Erythroblast (primary cell): ENCODE measurements around the gene ZNF362.

Source experiments
- DNase-seq, 2 experiments: peaks; one replicate each; lab custom pipeline; 2025; lab: John Stamatoyannopoulos, UW
- GATA1 ChIP-seq: IDR thresholded peaks from 2 replicates; pipeline ENCODE4 v1.6.1; 2011; ENCODE audit warnings: low read depth, mild to moderate bottlenecking, control low read depth, low read length, moderate library complexity
- POLR2A ChIP-seq: IDR thresholded peaks from 2 replicates; pipeline ENCODE4 v1.6.1; 2011; ENCODE audit warnings: mild to moderate bottlenecking, low read length

ZNF362 gene

DNA sequence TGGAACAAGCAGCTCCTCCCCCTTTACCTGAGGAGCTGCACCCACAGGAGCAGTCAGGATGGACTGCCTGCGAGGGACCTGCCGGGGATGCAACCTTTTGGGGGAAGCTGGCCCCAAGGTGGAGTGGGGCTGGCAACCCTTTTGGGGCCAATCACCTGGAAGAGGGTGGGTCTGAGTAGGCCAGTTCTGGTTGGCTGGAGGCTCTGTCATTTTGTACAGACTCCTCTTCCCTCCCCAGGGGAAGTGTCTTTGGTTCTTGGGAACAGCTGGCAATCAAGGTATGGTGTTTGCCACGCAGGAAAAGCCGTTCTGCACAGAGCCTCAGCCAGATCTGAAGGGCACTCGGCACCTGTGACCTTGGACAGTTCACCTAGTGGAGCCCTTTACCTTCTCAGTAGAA is 64.9 kb downstream of the ZNF362 start:
- TF ChIP-seq POLR2A (no peak), GATA1 (no peak)
- DNase-seq: no peak

DNA sequence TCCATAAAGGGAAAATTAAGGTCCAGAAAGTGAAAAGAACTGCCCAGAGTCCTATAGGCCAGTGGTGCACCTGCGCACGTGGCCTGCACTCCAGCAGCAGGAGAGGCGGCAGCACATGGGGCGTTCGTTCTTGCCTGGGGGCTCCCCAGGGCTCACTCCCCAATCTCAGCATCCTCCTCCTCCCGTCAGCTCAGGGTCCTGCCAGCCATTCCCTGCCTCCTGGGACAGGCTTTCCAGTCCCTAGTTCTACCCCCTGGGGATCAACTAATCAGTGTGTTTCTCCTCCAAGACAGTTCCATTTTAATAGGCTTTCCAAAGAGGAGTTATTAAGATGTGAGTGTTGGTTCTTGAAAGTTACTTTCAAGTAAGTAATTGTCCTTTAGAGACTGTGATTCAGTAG is 65.8 kb downstream of the ZNF362 start:
- TF ChIP-seq GATA1 (no peak), POLR2A (no peak)
- DNase-seq: no peak

DNA sequence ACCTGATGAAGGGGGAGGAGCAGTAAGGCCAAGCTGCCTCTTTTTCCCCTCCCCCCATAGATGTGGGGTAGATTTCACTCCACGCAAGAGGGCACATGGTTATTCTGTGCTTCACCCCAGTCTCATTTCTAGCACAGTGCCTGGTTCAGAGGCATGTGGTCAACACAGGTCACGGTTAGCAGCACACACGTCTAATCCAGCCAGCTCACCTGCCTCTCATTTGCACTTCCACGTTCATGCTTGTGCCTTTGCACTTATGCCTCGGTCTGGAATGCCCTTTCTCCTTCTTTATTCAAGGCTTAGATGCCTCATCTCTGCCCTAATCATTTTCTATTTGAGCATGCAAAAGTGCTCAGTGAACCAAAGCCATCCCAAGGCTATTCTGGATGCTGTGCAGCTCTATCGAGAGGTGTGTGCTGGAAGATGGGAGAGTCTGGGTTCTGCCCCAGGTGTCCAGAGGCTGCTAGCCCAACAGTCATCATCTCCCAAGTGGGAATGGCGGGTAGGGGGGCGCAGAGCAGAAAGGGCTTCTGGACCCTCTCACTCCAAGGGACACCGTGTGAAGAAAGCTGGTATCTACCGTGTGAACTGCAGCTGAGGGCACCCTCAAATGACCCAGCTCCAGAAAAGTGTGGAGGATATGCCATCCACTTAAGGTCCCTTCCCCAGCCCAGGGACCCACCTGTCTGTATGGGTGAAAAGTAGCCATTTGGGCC is 66.7 kb downstream of the ZNF362 start:
- TF ChIP-seq POLR2A: no peak
- no peak for TF ChIP-seq GATA1

DNA sequence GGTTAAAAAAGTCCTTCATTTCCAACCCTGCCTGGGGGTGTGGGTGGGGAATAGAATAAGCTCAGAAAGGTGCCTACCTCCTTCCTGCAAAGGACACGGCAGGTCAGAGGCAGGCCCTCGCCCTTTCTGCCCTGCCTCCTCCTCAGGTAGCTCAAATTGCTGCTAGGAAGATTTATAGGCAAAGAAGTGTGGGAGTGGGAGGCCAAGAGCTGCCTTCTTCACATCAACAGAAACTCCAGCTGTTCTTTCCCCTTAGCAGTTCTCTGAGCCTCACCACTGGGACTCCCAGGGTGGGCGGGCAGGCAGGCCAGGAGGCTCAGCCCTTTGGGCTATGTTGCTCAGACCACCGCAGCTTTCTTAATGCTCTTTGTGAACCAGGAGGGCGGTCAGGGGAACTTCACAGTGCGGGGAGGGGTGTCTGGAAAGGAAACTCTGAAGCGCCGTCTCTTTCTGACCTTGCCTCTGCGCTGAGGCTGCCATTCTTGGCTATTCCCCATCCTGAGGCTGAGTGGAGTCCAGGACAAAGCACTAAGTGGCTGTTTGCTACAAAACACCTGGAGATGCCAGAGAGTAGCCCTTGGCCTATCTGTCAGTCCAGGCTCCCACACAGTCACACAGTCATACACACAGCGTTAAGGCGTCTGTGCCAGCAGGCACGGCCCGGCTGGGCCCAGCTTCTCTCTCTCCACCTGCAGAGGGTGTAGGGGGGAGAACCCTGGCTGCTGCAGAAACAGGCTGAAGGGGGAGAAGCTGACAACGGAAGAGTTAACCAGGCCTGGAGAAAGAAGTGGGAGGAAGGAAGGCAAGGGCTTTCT is 67.6 kb downstream of the ZNF362 start:
- TF ChIP-seq POLR2A: no peak
- no peak for TF ChIP-seq GATA1
- DNase-seq: no peak

More for the DNA sequence above, 66.7 kb downstream of the ZNF362 start:
- no peak for DNase-seq

DNA sequence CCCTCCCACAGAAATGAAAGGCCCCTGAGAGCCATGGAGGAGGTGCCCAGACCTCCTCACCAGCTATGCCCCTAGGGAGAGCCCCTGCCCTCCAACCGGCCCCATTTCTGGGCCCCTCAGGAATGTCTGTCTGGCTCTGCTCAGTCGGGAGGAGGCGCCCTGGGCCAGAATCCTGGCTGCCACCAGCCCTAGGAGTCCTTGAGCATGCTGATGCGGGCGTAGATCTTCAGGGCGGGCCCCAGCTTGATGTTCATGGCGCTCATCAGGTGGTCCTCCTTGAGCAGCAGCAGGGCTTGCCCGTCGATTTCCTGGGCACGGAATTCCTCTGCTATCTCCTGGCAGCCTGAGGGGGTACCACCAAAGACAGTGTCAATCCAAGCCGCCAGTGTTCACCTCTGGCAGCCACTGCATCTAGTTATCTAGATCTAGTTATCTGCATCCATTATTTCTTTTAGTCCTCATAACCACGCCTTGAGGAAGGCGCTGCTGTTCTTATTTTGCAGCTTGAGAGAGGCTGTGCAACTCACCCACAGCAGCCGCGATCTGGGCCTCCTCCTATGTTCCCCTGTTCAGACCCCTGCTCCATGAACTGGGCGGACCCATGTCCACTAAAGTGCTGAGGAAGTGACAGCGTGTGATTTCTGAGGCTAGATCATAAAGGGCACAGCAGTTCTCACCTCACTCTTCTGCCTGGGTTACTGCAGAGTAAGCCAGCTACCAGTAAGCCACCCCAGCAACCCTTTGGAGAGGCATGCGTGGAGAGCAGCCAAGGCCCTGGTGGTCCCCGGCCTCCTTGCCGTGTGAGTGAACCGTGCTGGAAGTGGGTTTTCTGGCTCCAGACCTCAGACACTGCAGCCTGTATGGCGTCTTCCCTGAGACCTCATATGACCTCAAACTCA is 68.6 kb downstream of the ZNF362 start:
- DNase-seq: no peak
- no peak for TF ChIP-seq POLR2A
- TF ChIP-seq GATA1: no peak

DNA sequence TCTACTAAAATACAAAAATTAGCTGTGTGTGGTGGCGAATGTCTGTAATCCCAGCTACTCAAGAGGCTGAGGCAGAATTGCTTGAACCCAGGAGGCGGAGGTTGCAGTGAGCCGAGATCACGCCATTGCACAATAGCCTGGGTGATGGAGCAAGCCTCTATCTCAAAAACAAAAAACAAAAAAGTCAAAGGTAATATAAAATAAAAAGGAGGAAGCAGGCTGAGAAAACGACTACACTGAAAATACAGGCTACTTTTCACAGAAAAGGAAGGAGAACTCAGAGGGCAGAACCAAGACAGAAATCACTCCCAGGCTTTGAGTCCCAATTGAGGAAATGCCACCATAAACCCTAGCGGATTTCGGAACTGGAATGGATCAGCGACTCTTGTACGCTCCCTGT is 70.5 kb downstream of the ZNF362 start:
- TF ChIP-seq GATA1 (no peak), POLR2A (no peak)
- DNase-seq: no peak

DNA sequence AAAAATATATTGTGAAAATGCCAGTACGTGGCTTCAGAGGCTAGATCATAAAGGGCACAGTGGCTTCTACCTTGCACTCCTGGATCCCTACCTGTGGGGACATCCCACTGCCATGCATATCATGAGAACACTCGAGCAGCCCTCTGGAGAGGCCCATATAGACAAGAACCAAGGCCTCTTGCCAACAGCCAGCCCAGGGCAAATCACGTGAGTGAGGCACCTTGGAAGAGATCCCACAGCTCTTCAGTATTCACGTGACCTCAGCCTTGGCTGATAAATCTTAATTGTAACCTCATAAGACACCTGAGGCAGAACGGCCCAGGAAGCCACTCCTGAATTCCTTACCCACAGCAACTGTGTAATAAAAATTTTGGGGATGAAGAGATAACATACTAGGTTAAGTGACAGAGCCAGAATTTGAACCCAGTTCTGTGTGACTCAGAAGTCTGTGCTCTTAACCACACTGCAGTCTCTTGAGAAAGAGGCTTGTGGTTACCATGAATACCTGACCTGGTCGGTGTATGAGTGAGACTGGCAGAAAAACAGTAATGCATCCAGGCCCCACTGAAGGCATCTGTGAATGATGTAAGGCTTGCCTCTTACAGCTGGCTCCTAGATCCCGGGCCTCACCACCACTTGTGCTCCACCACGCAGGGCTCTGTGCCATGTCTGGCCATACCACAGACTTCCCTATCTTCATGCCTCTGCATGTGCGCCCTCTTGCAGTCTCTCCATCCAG is 71.5 kb downstream of the ZNF362 start:
- no peak for DNase-seq

DNA sequence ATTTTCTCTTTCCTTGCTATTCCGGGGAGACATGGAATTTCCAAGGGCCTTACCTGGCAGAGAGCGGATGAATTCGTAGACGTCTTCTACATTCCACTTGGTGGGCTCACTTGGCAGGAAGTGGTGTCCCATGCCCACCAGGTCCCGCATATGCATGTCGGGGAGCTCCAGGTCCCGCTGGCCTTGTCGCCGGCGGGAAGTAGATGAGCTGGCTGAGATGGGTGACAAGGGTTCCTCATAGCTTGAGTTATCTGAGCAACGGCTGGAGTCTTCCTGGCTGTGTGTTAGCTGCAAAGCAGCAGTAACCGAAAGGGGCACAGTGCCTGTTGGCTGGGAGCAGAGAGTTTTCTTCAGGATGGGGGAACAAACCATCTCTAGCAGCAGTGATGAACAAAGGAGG is 72.5 kb downstream of the ZNF362 start:
- TF ChIP-seq GATA1 (no peak), POLR2A (no peak)
- no peak for DNase-seq

More for the DNA sequence above, 71.5 kb downstream of the ZNF362 start:
- TF ChIP-seq GATA1: no peak
- TF ChIP-seq POLR2A: no peak

DNA sequence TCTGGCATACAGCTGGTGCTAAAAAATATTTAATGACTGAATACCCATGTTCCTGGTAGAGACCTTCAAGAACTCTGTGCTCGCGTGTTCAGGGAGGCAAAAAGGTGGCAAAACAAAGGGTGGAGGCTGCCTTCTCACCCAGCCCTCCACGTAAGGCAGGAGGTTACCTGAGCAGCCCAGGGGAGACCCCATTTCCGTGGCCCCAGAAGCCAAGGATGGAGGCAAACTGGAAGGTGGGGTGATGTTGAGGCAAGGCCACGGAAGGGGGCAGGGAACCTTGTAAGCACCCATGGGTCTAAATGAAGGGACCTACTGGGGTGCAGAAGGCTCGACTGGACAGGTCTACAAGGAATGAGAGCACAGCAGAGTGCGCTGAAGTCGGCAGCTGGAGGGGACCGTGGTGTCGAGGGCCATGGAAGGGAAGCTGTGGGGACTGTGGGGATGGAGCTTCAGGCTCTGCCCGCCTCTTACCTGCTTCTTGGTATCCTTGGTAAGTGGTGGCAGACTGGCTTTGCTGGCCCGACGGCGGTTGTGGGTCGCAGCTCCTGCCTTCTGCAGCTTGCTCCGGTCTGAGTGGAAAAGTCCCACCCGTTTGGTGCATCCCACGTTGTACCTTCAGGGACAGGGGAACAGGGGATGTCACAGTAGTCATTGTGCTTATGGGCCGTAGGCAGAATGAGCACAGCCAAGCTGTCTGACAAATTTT is 73.5 kb downstream of the ZNF362 start:
- DNase-seq: no peak
- TF ChIP-seq POLR2A (no peak), GATA1 (no peak)

DNA sequence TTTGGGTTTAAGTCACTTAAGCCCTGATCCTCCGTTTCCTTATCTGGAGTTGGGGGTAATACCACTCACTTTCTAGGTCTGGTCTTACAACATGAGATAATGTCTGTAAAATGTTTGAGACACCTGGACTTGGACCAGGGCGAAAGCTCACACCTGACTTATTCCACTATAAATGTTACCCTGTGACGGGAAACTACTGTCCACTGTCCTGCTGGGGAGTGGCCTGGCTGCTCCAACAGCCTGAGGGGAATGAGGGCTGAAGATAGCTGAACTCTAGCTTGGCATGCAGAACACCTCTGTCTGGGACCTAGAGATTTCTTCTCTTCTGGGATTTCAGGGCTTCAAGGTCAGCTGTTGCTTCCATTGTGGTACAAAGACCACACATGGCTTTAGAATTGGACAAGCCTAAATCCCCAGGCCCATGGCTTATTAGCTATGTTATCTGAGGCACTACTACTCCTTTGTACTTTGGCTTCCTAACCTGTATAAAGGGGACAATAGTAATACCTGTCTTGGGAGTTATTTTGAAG is 74.1 kb downstream of the ZNF362 start:
- TF ChIP-seq GATA1 (no peak), POLR2A (no peak)
- no peak for DNase-seq

DNA sequence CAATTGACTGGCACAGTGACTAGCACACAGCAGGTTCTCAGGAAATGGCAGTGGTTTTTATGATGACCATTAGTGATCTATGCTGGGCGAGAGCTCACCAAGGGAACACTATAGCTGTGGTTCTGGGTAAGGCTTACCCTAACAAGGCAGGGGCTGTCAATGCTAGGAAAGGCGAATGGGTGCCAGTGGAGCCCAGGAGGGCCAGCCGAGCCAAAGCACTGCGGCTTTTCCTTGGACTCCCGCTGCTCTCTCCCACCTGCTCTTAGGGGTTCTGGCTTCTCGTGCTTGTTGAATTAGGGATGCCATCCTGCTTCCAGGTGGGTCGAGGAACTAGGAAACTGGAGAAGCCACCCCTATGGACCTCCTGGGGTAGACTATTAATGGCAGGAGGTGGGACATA is 74.6 kb downstream of the ZNF362 start:
- DNase-seq: no peak
- no peak for TF ChIP-seq POLR2A
- no peak for TF ChIP-seq GATA1
